GM23338 (cell line): ENCODE data around the gene MYO1F.

ENCODE experiments used
- CREB1 ChIP-seq: fragments of 250-450 bp; sonication (Bioruptor Pico); IDR thresholded peaks from 2 replicates; pipeline ENCODE4 v1.5.0; 2020; ENCODE audit warnings: low read depth, mild to moderate bottlenecking, moderate library complexity
- POLR2AphosphoS5 ChIP-seq: IDR thresholded peaks from 2 replicates; pipeline ENCODE4 v1.6.1; 2016; ENCODE audit warnings: antibody characterized with exemption, low read depth
- REST ChIP-seq: IDR thresholded peaks from one replicate; pipeline ENCODE4 v1.6.1; 2018; ENCODE audit warnings: antibody characterized with exemption; ENCODE audit not compliant: unreplicated experiment
- STAT1 ChIP-seq: IDR thresholded peaks from one replicate; pipeline ENCODE4 v1.6.1; 2016; ENCODE audit warnings: antibody characterized with exemption; ENCODE audit not compliant: unreplicated experiment

- TF ChIP-seq CREB1 (CRISPR knock-in tag) (no peak), POLR2AphosphoS5 (no peak), STAT1 (no peak), REST (no peak)
Measured at GRCh38 chr19:8611877-8612806, 34.9 kb upstream of the MYO1F start.
